Natural killer cell treated with Interleukin-12 subunit alpha and Interleukin-12 subunit beta and Interleukin-15 and Interleukin-18, amount 100 ng/mL, for 72 hours (primary cell): Measurements from ENCODE around the gene ABCA3. TPM values are rescaled to one million over a fixed set of nuclear protein-coding genes. Genes with fewer than 3 reads are reported as not detected.
"Not testable (repeated sequence)": the region's sequence is repeated elsewhere in the genome, so short reads cannot be mapped to it uniquely, and the experiment has no call there.

Source experiments
- ATAC-seq, 2 donors: fragments of 150-1000 bp; cut with Tn5 transposase in 1 of 2; sonication (Bioruptor Pico), chemical (Tn5 transposase) in 1 of 2; 2 replicates each; pipeline ENCODE4 v1.10.0; 2021
- DNase-seq: peaks from one replicate; pipeline ENCODE4 v3.0.0; 2022; ENCODE audit warnings: low spot score
- H3K27ac Mint-ChIP-seq, 2 donors: 1 replicate in 1 of 2; 2 replicates in 1 of 2; pipeline ENCODE4 v1.8.0; 2022; ENCODE audit warnings: mixed read lengths in 2 of 2, mild to moderate bottlenecking in 1 of 2, moderate library complexity in 1 of 2
- H3K27me3 Mint-ChIP-seq, 2 donors: 1 replicate in 1 of 2; 2 replicates in 1 of 2; pipeline ENCODE4 v1.8.0; 2022; ENCODE audit warnings: mixed read lengths in 2 of 2
- H3K36me3 Mint-ChIP-seq: one replicate; pipeline ENCODE4 v1.8.0; 2022; ENCODE audit warnings: mixed read lengths
- H3K4me1 Mint-ChIP-seq, 2 donors: 1 replicate in 1 of 2; 2 replicates in 1 of 2; pipeline ENCODE4 v1.8.0; 2022; ENCODE audit warnings: low read depth in 2 of 2, mixed read lengths in 2 of 2, mild to moderate bottlenecking in 1 of 2
- H3K4me3 Mint-ChIP-seq: one replicate; pipeline ENCODE4 v1.8.0; 2022; ENCODE audit warnings: mixed read lengths
- H3K9me3 Mint-ChIP-seq: 2 replicates; pipeline ENCODE4 v1.8.0; 2022; ENCODE audit warnings: mixed read lengths
- total RNA-seq, 2 donors: library from RNA; stranded (reverse); gene quantifications; one replicate each; pipeline ENCODE4 v1.2.3, GENCODE V29; 2022

Gene ABCA3
- total RNA-seq: 10 to 100 TPM in 1 of 2 donors, 1 to 10 TPM in 1; 7.3 to 14.9 TPM

DNA sequence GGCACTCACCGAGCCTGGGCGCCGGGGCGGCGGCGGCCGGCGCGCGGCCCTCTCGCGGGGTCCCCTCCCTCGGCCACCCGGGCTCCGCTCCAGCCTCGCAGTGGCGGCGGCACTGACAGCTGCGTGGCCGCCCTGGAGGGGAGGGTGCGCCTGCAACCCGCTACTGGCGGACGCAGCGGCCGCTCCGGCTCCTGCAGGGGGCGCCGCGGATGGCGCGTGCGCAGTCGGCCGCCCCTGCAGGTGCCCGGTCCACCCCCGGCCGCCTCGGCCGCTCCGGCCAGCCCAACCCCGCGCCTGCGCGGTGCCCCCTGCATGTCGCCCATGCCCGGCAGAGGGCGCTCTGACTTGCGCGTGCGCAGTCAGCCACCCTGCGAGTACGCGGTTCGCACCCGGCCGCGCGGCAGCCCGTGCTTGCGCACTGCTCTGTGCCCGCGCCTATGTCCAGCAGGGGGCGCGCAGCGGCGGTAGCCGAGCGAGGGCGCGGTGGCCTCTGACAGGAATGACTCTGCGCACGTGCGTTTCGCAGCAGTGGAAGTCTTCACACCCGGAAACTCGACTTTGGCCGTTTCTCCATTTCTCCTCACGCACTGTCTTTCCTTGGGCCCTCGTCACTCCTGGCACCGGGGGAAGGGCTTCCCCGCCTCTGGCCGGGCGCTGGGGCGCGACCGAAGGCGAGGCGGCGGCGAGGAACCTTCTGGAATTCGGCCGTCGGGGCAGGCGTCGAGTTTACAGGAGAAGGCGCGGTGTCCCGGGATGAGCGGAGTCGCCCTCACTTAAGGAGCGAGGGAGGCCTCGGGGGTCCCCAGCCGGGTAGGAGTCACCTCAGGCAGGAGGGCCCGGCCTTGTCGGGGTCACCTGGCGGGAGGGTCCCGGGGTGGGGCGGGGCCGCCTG is at the start of gene ABCA3:
Gene ABCA3 (minus strand): TSS at position 165 of the 892 bp plus-strand sequence. CDS start 14,262 bp downstream, outside the sequence.
- ATAC-seq (peak; percentile 95 to 97), DNase-seq (peak; percentile 98)
- Mint-ChIP-seq H3K4me3 (peak within 1 kb of the TSS; percentile 92), H3K9me3 (no peaks in the 10 kb centered on the region), H3K4me1 (peaks cover 6 to 11% of the 10 kb centered on the region in 2 donors), H3K27ac (peak within 1 kb of the TSS in 1 of 2 donors; percentile 70), H3K27me3 (peaks cover 2 to 7% of the 10 kb centered on the region in 2 donors), H3K36me3 (no peaks in the 10 kb centered on the region)

DNA sequence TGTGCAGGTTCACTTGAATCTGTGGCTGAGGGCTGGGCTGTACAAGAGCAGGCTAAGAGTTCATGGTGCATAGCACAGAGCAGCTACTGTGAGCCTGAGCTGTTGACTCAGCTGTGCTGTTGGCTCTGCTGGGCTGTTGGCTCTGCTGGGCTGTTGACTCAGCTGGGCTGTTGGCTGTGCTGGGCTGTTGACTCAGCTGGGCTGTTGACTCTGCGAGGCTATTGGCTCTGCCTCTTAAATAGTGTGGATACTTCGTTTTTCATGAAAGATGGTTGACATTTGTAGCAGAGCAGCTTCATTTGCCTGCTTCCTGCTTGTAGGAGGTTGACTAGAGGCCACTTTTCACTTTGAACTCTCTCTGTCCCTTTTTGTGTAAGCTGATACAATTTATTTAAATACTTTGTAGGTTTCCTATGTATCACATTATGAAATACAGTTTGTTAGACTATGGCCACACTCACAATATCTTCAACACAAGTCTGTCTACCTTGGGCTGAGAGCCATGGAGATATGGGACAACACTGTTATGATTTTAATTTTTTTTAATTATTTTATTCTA is 48.4 kb upstream of the ABCA3 start:
- ATAC-seq (peak in 1 of 2 donors; percentile 44), DNase-seq (no peak)

DNA sequence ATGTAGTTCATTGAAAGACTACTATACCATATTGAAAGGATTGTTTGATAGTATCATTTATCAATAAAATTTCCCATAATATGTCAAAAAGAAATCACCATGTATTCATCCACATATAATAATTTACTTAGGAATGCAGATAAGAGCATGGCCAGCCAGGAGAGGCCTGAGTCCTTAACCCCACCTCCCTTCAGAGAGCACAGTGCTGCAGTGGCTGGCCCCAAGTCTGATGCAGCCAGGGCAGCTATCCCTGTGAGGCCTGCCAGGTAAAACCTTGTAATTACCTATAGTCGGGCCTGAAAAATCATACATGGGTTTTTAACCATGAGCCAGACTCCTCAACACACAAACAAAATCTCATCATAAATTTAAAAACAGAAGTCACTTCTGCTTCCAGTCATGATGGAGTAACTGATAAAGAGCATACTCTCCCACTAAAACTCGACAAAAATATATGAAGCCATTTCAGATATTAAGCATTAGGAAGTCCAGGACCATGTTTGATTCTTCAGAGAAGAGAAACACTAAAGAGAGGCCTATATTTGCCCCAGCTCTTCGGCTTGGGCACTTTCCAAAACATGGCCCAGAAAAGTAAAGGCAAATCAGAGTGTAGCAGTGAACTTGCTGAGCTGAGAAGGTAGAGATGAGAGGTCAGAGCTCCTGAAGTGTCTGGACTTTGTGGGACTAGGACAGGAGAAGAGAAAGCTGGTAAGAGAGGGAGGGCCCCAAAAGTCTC is 47.8 kb upstream of the ABCA3 start:
- Mint-ChIP-seq H3K4me3 (no peak overlapping the region), H3K9me3 (no peaks in the 10 kb centered on the region), H3K27ac (no peak overlapping the region), H3K4me1 (no peaks in the 10 kb centered on the region), H3K36me3 (no peaks in the 10 kb centered on the region), H3K27me3 (peaks cover 2 to 5% of the 10 kb centered on the region in 2 donors)
- ATAC-seq: no peak
- no peak for DNase-seq

More for the DNA sequence above, 48.4 kb upstream of the ABCA3 start:
- Mint-ChIP-seq H3K27me3 (peaks cover 2 to 5% of the 10 kb centered on the region in 2 donors), H3K4me3 (no peak overlapping the region), H3K36me3 (no peaks in the 10 kb centered on the region), H3K9me3 (no peaks in the 10 kb centered on the region), H3K4me1 (no peaks in the 10 kb centered on the region), H3K27ac (no peak overlapping the region)

DNA sequence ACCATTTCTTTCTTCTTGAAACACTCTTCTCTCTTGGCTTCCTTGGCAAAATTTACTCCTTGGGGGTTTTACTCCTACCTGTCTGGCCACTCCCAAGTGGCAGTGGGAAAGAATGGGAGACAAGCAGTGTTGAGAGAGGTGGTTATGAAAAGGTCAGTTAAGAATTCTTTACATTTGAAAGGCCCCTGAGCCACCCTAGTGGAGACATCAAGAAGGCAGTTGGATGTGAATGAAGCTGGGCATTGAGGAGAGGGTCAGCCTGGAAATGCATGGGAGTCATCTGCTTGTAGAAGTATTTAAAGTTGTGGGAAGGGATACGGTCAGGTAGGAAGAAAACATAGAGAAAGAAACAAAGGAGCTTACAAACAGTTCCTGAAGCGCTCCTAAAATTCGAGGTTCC is 46.5 kb upstream of the ABCA3 start:
- H3K27ac Mint-ChIP-seq: no peak overlapping the region
- ATAC-seq (no peak), DNase-seq (no peak)
- peaks cover 5 to 6% of the 10 kb centered on the region in 2 donors for H3K27me3 Mint-ChIP-seq
- H3K9me3 Mint-ChIP-seq: no peaks in the 10 kb centered on the region
- no peaks in the 10 kb centered on the region for H3K4me1 Mint-ChIP-seq
- H3K36me3 Mint-ChIP-seq: no peaks in the 10 kb centered on the region
- H3K4me3 Mint-ChIP-seq: no peak overlapping the region

DNA sequence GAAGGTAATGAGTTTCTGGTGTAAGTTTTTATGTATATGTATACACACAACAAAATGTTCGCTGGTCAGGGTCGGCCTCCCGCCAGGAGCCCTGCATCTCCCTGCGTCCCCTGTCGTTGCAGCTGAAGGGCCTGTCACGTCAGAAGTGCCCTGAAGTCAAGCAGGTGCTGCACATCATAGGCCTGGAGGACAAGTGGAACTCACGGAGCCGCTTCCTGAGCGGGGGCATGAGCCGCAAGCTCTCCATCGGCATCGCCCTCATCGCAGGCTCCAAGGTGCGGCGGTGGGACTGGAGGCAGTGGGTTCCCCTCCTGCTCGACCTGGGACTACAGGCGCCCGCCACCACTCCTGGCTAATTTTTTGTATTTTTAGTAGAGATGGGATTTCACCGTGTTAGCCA is 45.5 kb upstream of the ABCA3 start:
- DNase-seq, H3K27me3 Mint-ChIP-seq, H3K4me1 Mint-ChIP-seq, H3K4me3 Mint-ChIP-seq, H3K36me3 Mint-ChIP-seq, ATAC-seq, H3K9me3 Mint-ChIP-seq, H3K27ac Mint-ChIP-seq: not testable (repeated sequence)

- Mint-ChIP-seq H3K9me3 (no peaks in the 10 kb centered on the region), H3K4me1 (no peaks in the 10 kb centered on the region), H3K27ac (no peak overlapping the region), H3K36me3 (no peaks in the 10 kb centered on the region), H3K27me3 (peaks cover 5 to 9% of the 10 kb centered on the region in 2 donors), H3K4me3 (no peak overlapping the region)
- ATAC-seq (no peak), DNase-seq (no peak)
Observed at GRCh38 chr16:2385190-2385836, 44.8 kb upstream of the ABCA3 start.

DNA sequence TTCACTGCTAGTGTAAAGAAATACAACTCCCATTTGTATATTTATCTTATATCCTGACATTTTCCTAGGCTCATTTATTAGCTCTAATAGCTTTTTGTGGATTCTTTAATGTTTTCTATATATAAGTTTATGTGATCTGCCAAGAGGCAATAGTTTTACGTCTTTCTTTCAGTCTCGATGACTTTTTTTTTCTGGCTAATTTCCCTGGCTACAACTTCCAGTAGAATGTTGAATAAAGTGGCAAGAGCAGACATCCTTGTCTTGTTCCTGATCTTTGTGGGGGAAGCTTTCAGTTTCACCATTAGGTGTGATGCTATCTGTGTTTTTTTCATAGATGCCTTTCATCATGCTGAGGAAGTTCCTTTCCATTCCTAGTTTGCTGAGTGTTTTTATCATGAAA is 43.9 kb upstream of the ABCA3 start:
- no peaks in the 10 kb centered on the region for H3K4me1 Mint-ChIP-seq

GRCh38 chr16:2383501-2383900 is 43.0 kb upstream of the ABCA3 start:
- peaks cover 5 to 9% of the 10 kb centered on the region in 2 donors for H3K27me3 Mint-ChIP-seq
- no peak for DNase-seq
- no peak for ATAC-seq
- no peak overlapping the region for H3K27ac Mint-ChIP-seq
- H3K4me3 Mint-ChIP-seq: no peak overlapping the region
- no peaks in the 10 kb centered on the region for H3K4me1 Mint-ChIP-seq
- H3K36me3 Mint-ChIP-seq: no peaks in the 10 kb centered on the region
- H3K9me3 Mint-ChIP-seq: no peaks in the 10 kb centered on the region

More for the DNA sequence above, 43.9 kb upstream of the ABCA3 start:
- no peak overlapping the region for H3K27ac Mint-ChIP-seq
- ATAC-seq (no peak), DNase-seq (no peak)
- no peaks in the 10 kb centered on the region for H3K36me3 Mint-ChIP-seq
- peaks cover 5 to 9% of the 10 kb centered on the region in 2 donors for H3K27me3 Mint-ChIP-seq
- no peaks in the 10 kb centered on the region for H3K9me3 Mint-ChIP-seq
- H3K4me3 Mint-ChIP-seq: no peak overlapping the region

- Mint-ChIP-seq H3K27me3 (peaks cover 8 to 15% of the 10 kb centered on the region in 2 donors), H3K4me1 (no peaks in the 10 kb centered on the region), H3K9me3 (no peaks in the 10 kb centered on the region), H3K36me3 (no peaks in the 10 kb centered on the region), H3K4me3 (no peak overlapping the region), H3K27ac (no peak overlapping the region)
- DNase-seq (no peak), ATAC-seq (no peak)
Observed at GRCh38 chr16:2374644-2375043, 34.1 kb upstream of the ABCA3 start.

DNA sequence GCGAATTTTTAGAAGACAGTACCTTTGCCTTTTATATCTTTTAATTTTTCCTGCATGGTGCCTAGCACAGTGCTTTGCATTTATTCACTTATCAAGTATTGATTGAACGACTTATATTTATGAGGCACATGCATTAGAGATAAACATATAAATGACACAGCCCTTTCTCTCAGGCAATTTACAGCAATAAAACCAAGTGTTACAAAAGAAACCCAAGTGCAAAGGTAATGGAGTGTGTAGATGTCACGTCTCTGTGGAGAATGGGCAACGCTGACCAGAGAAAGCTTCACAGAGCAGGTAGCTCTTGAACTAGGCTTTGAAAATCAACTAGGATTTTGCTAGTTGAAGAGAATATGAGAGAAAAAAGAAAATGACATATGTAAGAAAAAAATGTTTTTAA is 32.6 kb upstream of the ABCA3 start:
- DNase-seq (no peak), ATAC-seq (no peak)
- Mint-ChIP-seq H3K9me3 (no peaks in the 10 kb centered on the region), H3K4me3 (no peak overlapping the region), H3K27ac (no peak overlapping the region), H3K4me1 (no peaks in the 10 kb centered on the region), H3K36me3 (no peaks in the 10 kb centered on the region), H3K27me3 (peaks cover 13 to 25% of the 10 kb centered on the region in 2 donors)

- no peak overlapping the region for H3K4me3 Mint-ChIP-seq
Observed at GRCh38 chr16:2372684-2373083, 32.2 kb upstream of the ABCA3 start.

DNA sequence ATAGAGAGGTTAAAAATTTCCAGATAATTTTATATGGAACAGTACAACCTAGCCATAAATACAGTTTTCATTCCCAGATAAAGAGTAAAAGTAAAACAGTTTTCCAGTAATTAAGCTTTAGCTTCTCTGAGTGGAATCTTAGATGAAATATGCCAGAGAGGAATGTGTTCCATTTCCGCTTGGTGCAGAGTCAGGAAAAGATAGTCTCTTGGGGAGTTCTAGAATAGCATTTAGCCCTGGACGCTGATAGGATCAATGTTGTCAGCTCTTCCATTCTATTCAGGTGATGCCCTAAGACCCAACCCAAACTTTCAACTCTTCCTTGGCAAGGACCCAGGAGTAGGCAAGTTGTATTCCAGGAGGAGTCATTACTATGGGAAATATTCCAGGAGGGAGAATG is 30.9 kb upstream of the ABCA3 start:
- H3K27me3 Mint-ChIP-seq: peaks cover 15 to 30% of the 10 kb centered on the region in 2 donors
- DNase-seq (no peak), ATAC-seq (no peak)
- H3K4me1 Mint-ChIP-seq: no peaks in the 10 kb centered on the region
- no peak overlapping the region for H3K27ac Mint-ChIP-seq
- H3K36me3 Mint-ChIP-seq: no peaks in the 10 kb centered on the region
- H3K4me3 Mint-ChIP-seq: no peak overlapping the region
- no peaks in the 10 kb centered on the region for H3K9me3 Mint-ChIP-seq

More at GRCh38 chr16:2372684-2373083, 32.2 kb upstream of the ABCA3 start:
- ATAC-seq: no peak
- no peak overlapping the region for H3K27ac Mint-ChIP-seq
- no peak for DNase-seq
- H3K36me3 Mint-ChIP-seq: no peaks in the 10 kb centered on the region
- H3K9me3 Mint-ChIP-seq: no peaks in the 10 kb centered on the region
- H3K27me3 Mint-ChIP-seq: peaks cover 15 to 28% of the 10 kb centered on the region in 2 donors
- no peaks in the 10 kb centered on the region for H3K4me1 Mint-ChIP-seq

- no peaks in the 10 kb centered on the region for H3K4me1 Mint-ChIP-seq
- peaks cover 19 to 37% of the 10 kb centered on the region in 2 donors for H3K27me3 Mint-ChIP-seq
- DNase-seq: no peak
- ATAC-seq: no peak
- no peak overlapping the region for H3K27ac Mint-ChIP-seq
- no peak overlapping the region for H3K4me3 Mint-ChIP-seq
- H3K36me3 Mint-ChIP-seq: no peaks in the 10 kb centered on the region
- H3K9me3 Mint-ChIP-seq: no peaks in the 10 kb centered on the region
Observed at GRCh38 chr16:2370721-2371120, 30.2 kb upstream of the ABCA3 start.
